ENCODE measurements around the gene CYP1B1.

GRCh38 chr2:38123911-38124310 lies 48.0 kb upstream of the CYP1B1 start:
- TF ChIP-seq POLR2AphosphoS5 (IDR thresholded peaks at IDR 0.05; ENCODE audit: low read depth, low read length), result no peak
- no peak for TF ChIP-seq ZNF274 (IDR thresholded peaks at IDR 0.05; ENCODE audit: low read depth, low read length)
- no peak for TF ChIP-seq EZH2 (IDR thresholded peaks at IDR 0.05)
- no peak for TF ChIP-seq CTCF (IDR thresholded peaks at IDR 0.05 in 2 of 3, conservative IDR thresholded peaks at IDR 0.05 in 1 of 3; ENCODE audit: borderline replicate concordance in 1 of 3, insufficient read depth in 1 of 3, low read depth in 2 of 3, low read length in 2 of 3)
- TF ChIP-seq JUND (IDR thresholded peaks at IDR 0.05), result no peak
- no peak for TF ChIP-seq CBX3 (IDR thresholded peaks at IDR 0.05; ENCODE audit: low read depth)
- no peak for TF ChIP-seq SP1 (IDR thresholded peaks at IDR 0.05; ENCODE audit: low read depth)
- TF ChIP-seq RAD21 (IDR thresholded peaks at IDR 0.05; ENCODE audit: low read depth), result no peak
- TF ChIP-seq POLR2A (IDR thresholded peaks at IDR 0.05; ENCODE audit: borderline replicate concordance, extremely low read depth, insufficient read depth, insufficient read length), result no peak
